ENCODE measurements around the gene ZNF580.

The ZNF580 gene

DNA sequence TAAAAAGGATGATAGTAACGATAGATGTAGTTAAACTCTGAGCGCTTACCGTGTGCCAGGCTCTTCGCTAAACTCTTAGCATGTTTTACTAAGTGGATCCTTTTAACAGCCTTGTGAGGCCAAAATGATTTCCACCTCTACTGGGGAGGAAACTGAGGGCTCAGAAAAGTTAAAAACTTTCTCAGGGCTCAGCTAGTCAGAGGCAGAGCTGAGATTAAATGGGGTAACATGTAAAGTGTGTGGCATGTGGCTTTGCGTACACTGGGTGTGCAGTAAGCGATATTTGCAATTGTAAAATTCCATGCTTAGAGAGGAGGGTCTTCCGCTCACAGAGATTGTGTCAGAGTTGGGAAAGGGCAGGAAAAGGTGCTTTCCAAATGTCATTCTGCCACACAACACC lies 15.8 kb downstream of the ZNF580 start:
- no peak for TF ChIP-seq FOXM1 (IDR thresholded peaks at IDR 0.05; ENCODE audit: borderline replicate concordance, low read depth)
- TF ChIP-seq USF1 (IDR thresholded peaks at IDR 0.05), result no peak
- no peak for TF ChIP-seq RAD21 (IDR thresholded peaks at IDR 0.05; ENCODE audit: low read depth)
- no peak for TF ChIP-seq NFIC (IDR thresholded peaks at IDR 0.05)
- no peak for TF ChIP-seq CREB1 (IDR thresholded peaks at IDR 0.05; ENCODE audit: low read depth)
- no peak for TF ChIP-seq EP300 (IDR thresholded peaks at IDR 0.05; ENCODE audit: borderline replicate concordance)
- TF ChIP-seq TAF1 (IDR thresholded peaks at IDR 0.05; ENCODE audit: low read depth), result no peak
- TF ChIP-seq REST (IDR thresholded peaks at IDR 0.05; ENCODE audit: low read depth), result no peak
- no peak for TF ChIP-seq EGR1 (IDR thresholded peaks at IDR 0.05)
- TF ChIP-seq YY1 (IDR thresholded peaks at IDR 0.05; ENCODE audit: low read depth), result no peak
- TF ChIP-seq TCF12 (IDR thresholded peaks at IDR 0.05; ENCODE audit: low read depth), result no peak
- TF ChIP-seq ZBTB7A (IDR thresholded peaks at IDR 0.05; ENCODE audit: low read depth), result no peak
- TF ChIP-seq CEBPB (IDR thresholded peaks at IDR 0.05), result no peak

- TF ChIP-seq USF1 (IDR thresholded peaks at IDR 0.05) (no peak), RAD21 (IDR thresholded peaks at IDR 0.05; ENCODE audit: low read depth) (no peak), YY1 (IDR thresholded peaks at IDR 0.05; ENCODE audit: low read depth) (no peak), CREB1 (IDR thresholded peaks at IDR 0.05; ENCODE audit: low read depth) (no peak), TCF12 (IDR thresholded peaks at IDR 0.05; ENCODE audit: low read depth) (no peak), FOXM1 (IDR thresholded peaks at IDR 0.05; ENCODE audit: borderline replicate concordance, low read depth) (no peak)
Observed at GRCh38 chr19:55656988-55657747, 16.4 kb downstream of the ZNF580 start.

GRCh38 chr19:55658846-55659459 lies 18.2 kb downstream of the ZNF580 start:
- TF ChIP-seq TEAD4 (IDR thresholded peaks at IDR 0.05) (no peak), USF1 (IDR thresholded peaks at IDR 0.05) (no peak), NFIC (IDR thresholded peaks at IDR 0.05) (no peak), EGR1 (IDR thresholded peaks at IDR 0.05) (no peak), REST (IDR thresholded peaks at IDR 0.05; ENCODE audit: low read depth) (no peak), RAD21 (IDR thresholded peaks at IDR 0.05; ENCODE audit: low read depth) (no peak), YY1 (IDR thresholded peaks at IDR 0.05; ENCODE audit: low read depth) (no peak), TAF1 (IDR thresholded peaks at IDR 0.05; ENCODE audit: low read depth) (no peak), TCF12 (IDR thresholded peaks at IDR 0.05; ENCODE audit: low read depth) (no peak), FOXM1 (IDR thresholded peaks at IDR 0.05; ENCODE audit: borderline replicate concordance, low read depth) (no peak), CREB1 (IDR thresholded peaks at IDR 0.05; ENCODE audit: low read depth) (no peak), ZBTB7A (IDR thresholded peaks at IDR 0.05; ENCODE audit: low read depth) (no peak), EP300 (IDR thresholded peaks at IDR 0.05; ENCODE audit: borderline replicate concordance) (no peak), CEBPB (IDR thresholded peaks at IDR 0.05) (no peak), MAX (IDR thresholded peaks at IDR 0.05) (no peak)

GRCh38 chr19:55659822-55660221 lies 19.0 kb downstream of the ZNF580 start:
- no peak for TF ChIP-seq FOXM1 (IDR thresholded peaks at IDR 0.05; ENCODE audit: borderline replicate concordance, low read depth)
- TF ChIP-seq EGR1 (IDR thresholded peaks at IDR 0.05), result no peak
- TF ChIP-seq EP300 (IDR thresholded peaks at IDR 0.05; ENCODE audit: borderline replicate concordance), result no peak
- no peak for TF ChIP-seq USF1 (IDR thresholded peaks at IDR 0.05)
- no peak for TF ChIP-seq CEBPB (IDR thresholded peaks at IDR 0.05)

GRCh38 chr19:55660404-55660803 lies 19.6 kb downstream of the ZNF580 start:
- no peak for TF ChIP-seq FOXM1 (IDR thresholded peaks at IDR 0.05; ENCODE audit: borderline replicate concordance, low read depth)

Data from Ishikawa (cell line).